ENCODE results near the gene CD79B.
"Not testable (repeated sequence)": the region's sequence is repeated elsewhere in the genome, so short reads cannot be mapped to it uniquely, and the experiment has no call there.

CD79B gene

GRCh38 chr17:63909586-63909985, 22.5 kb downstream of the CD79B start:
- DNase-seq, result not testable (repeated sequence)

GRCh38 chr17:63907161-63907778, 24.9 kb downstream of the CD79B start:
- not testable (repeated sequence) for DNase-seq

- not testable (repeated sequence) for DNase-seq
Observed at GRCh38 chr17:63904796-63905195, 27.3 kb downstream of the CD79B start.

GRCh38 chr17:63903787-63904201, 28.3 kb downstream of the CD79B start:
- DNase-seq, result not testable (repeated sequence)

GRCh38 chr17:63901971-63902370, 30.2 kb downstream of the CD79B start:
- not testable (repeated sequence) for DNase-seq

- DNase-seq, result not testable (repeated sequence)
Observed at GRCh38 chr17:63898899-63899798, 33.0 kb downstream of the CD79B start.

- not testable (repeated sequence) for DNase-seq
Observed at GRCh38 chr17:63896524-63897354, 35.4 kb downstream of the CD79B start, which contains the start of gene CSH1. Gene CSH1, minus strand, starts transcription at chr17:63896574. Its CDS starts 63 bp downstream, at chr17:63896511.

- not testable (repeated sequence) for DNase-seq
Observed at GRCh38 chr17:63894821-63895220, 37.3 kb downstream of the CD79B start.

GRCh38 chr17:63894021-63894420, 38.1 kb downstream of the CD79B start:
- DNase-seq, result not testable (repeated sequence)

- DNase-seq, result not testable (repeated sequence)
Observed at GRCh38 chr17:63892316-63893037, 39.7 kb downstream of the CD79B start.

- DNase-seq, result not testable (repeated sequence)
Observed at GRCh38 chr17:63889026-63889848, 42.9 kb downstream of the CD79B start.

- not testable (repeated sequence) for DNase-seq
Observed at GRCh38 chr17:63885119-63885518, 47.0 kb downstream of the CD79B start.

- not testable (repeated sequence) for DNase-seq
Observed at GRCh38 chr17:63882626-63883126, 49.5 kb downstream of the CD79B start.

- no peak for DNase-seq
Observed at GRCh38 chr17:63881935-63882601, 50.1 kb downstream of the CD79B start, which contains the start of gene GH2. Gene GH2, minus strand, starts transcription at chr17:63881944. Its CDS starts 143 bp downstream, at chr17:63881801.

GRCh38 chr17:63881337-63881736, 50.8 kb downstream of the CD79B start:
- not testable (repeated sequence) for DNase-seq

- no peak for DNase-seq
Observed at GRCh38 chr17:63880706-63881105, 51.4 kb downstream of the CD79B start.

Measured in activated gamma-delta T cell (primary cell).